Activated gamma-delta T cell treated with Interleukin-2 at 50 U/mL for 16 hours (primary cell): ENCODE results near the gene SP7.
"Not testable (repeated sequence)": the region's sequence is repeated elsewhere in the genome, so short reads cannot be mapped to it uniquely, and the experiment has no call there.

Experiments used
- DNase-seq: peaks from one replicate; pipeline ENCODE4 v3.0.0-alpha.2; 2020

The SP7 gene

DNA sequence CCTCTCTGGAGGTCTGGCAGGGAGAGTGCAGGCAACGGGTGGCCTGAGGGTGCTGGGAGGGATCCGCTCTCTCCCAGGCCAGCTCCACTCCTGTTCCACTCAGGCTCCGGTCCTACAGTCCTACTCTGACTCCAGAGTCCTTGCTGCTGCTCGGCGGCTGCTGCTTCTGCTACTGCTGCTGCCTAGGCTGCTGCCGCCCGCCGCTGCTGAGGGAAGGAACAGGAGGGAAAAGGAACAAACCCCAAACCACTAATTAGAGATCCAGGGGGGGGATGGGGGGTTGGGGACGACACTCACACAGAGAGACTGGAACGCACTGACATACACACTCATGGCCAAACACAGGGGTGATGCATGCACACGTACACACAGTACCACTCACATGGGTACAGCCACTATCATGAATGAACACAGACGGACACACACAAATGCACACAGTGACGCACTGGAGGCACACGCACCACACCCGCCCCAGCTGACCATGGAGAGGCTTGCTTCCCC, at the start of gene SP7:
Gene SP7, minus strand, starts transcription at position 174 of the 501 bp plus-strand sequence. CDS start 708 bp downstream, outside the sequence.
- DNase-seq = no peak

- no peak for DNase-seq
These were observed 47.1 kb upstream of the SP7 start for GRCh38 chr12:53383258-53383657.

DNA sequence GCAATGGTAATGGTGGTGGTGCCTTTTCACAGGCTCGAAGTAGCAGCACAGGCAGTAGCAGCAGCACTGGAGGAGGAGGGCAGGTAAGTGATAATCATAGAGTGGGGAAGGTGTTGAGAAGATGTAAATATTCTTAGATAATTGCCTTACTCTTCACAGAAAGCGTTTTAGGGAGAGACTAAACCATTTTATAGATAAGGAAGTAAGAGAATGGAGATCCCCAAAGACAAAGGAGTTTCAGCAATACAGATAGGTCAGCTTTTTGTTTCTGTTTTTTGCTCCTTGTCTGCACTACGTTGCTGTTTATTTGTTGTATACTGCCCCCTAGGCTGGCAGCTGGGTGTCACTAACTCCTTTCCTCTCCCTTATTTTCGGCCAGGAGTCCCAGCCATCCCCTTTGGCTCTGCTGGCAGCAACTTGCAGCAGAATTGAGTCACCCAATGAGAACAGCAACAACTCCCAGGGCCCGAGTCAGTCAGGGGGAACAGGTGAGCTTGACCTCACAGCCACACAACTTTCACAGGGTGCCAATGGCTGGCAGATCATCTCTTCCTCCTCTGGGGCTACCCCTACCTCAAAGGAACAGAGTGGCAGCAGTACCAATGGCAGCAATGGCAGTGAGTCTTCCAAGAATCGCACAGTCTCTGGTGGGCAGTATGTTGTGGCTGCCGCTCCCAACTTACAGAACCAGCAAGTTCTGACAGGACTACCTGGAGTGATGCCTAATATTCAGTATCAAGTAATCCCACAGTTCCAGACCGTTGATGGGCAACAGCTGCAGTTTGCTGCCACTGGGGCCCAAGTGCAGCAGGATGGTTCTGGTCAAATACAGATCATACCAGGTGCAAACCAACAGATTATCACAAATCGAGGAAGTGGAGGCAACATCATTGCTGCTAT, 45.8 kb upstream of the SP7 start:
- DNase-seq = peak; percentile 32

DNA sequence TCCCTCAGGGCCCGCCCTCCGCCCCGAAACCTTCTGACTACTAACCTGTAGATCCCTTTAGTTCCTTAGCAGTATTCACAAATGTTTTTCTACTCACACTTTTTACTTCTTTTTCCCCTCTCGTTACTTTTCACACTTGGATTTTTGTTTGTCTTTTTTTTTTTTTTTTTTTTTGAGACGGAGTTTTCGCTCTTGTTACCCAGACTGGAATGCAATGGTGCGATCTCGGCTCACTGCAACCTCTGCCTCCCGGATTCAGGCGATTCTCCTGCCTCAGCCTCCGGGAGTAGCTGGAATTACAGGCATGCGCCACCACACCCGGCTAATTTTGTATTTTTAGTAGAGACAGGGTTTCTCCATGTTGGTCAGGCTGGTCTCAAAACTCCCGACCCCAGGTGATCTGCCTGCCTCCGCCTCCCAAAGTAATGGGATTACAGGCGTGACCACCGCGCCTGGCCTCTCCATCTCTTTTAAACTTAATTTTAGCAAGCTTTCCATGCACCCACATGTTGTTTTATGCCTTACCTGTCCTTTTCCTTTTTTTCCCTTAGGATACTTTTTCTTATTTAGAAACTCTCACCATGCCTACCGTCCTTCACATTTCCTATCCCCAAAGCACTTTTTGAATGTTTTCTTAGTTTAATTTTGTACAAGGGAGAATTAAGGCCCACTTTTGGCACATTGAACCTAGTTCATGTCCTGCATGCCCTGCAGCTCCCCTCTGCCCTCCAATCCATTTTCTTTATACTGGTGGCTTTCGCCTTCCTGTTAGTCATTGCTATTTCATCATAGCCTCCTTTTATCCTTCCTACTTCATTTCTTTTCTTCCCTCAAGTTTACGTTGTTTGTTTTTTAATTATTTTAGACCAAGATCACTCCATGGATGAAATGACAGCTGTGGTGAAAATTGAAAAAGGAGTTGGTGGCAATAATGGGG, 44.9 kb upstream of the SP7 start:
- no peak for DNase-seq

DNA sequence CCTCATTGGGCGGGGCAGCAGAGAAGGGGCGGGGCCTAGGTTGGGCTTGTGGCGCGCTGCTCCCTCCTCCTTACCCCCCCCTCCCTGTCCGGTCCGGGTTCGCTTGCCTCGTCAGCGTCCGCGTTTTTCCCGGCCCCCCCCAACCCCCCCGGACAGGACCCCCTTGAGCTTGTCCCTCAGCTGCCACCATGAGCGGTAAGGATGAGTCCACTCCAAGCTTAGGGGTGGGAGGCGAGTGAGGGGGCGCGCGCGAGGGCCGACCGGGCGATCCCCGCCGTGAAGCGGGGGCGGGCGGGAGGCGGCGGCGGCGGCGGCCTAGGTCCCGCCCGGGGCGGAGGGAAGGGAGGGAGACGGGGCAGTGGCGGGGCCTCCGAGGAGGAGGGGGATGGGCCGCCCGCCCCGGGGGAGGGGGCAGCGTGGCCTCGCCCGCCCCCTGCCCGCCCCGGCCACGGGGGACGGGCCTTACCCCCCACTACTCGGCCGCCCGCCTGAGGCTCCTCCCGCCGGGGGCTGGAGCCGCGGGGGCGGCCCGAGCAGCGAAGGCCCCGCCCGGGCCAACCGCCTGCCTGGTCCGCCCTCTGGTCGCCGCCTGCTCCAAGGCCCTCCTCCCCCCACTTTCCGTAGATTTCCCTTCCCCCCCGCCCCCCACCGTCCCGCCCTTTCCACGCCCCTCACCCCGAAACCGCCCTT, 44.1 kb upstream of the SP7 start, which contains the start of gene SP1:
Gene SP1, plus strand, starts transcription at position 73 of the 690 bp plus-strand sequence. Its CDS starts 116 bp downstream, at position 189.
- DNase-seq = peak; percentile 99

DNA sequence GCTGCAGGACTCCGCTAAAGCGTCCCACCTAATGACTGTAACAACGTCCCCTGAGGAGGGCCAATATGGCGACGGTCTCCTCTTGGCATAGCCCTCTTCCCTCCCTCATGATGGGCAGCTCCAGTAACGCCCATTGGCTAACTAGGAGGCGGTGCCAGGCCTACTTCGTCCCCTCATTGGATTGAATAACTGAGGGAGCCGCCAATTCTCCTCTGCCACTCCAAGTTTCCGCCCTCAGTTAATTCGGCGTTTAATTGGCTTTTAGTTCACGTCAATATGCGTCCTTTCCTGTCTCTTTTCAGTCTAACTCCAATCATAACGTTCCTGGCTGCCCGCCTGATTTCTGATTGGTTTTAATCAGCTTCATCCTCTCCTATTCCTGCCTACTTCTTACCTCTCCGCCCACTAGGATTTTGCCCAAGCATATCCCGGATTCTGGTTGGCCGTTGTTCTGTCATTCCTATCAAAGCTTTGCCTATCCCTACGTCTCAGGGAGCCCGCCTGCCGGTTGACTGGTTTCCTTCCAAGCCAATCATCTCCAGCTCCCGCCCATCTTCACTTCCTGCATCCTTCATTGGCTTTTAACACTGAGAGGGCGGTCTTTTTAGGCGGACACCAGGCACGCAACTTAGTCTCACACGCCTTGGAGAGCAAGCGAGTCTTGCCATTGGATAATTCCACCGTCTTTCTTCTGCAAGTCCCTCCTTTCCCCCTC, 43.4 kb upstream of the SP7 start:
- peak; percentile 91 for DNase-seq

DNA sequence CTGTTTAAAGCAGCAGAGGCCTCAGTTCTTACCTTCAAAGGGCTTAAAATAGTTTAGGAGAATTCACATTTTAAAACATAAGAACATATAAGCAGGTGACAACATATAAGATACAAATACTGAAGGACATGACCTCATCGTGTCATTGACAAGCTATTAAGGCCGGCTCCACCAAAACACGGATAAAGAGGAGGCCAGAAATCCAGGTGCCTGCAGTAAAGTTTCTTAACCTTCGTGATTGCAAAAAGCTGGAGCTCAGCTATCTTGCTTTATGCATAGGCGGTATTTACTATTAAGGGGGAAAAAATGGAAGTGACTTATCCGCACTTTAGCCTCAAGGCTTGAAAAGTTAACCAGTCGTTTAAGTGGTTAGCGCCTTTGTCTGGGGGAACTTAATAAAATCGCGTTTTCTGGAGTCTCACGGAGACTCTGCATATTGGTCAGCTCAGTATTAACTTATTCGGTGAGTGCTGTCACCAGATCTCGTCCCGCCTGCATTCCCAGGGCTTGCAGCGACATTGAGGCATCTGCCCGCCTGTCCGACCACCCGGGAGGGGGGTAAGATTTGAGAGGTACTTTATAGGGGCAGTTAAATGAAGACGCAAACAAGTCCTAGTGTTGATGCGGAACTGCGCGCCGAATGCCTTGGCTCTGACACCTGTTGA, 42.7 kb upstream of the SP7 start:
- no peak for DNase-seq

DNA sequence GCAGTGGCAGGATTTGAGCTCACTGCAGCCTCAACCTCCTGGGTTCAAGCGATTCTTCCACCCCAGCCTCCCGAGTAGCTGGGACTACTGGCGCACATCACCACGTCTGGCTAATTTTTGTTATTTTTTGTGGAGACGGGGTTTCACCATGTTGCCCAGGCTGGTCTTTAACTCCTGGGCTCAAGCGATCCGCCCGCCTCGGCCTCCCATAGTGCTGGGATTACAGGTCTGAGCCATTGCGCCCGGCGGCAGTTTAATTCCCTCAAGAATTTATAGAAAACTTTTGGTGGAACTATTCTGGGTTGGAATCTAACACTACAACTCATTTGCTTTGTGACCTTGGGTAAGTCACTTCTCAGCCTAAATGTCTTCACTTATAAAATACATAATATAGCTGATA, 42.1 kb upstream of the SP7 start:
- no peak for DNase-seq

DNA sequence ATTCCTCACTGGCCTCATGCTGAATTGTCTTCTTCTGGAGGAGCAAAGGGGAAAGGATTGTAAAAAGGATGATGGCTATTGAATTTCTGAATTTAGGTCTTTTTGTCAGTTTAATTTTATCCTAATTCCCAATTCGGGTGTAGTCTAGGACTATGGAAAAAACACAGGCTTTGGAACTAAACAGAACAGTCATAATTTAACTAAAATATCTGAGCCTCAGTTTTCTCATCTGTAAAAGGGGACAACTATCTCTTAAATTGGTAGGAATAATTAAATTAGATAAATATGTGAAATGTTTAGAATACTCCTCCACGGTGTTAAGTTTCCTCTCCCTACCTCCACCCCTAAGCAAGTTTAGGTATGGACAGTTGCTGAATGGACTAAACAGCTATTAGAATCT, 40.6 kb upstream of the SP7 start:
- DNase-seq = no peak

GRCh38 chr12:53374277-53374676, 38.1 kb upstream of the SP7 start:
- not testable (repeated sequence) for DNase-seq

GRCh38 chr12:53373554-53374133, 37.5 kb upstream of the SP7 start:
- DNase-seq = not testable (repeated sequence)

GRCh38 chr12:53365245-53365904, 29.2 kb upstream of the SP7 start:
- DNase-seq = no peak

- DNase-seq = not testable (repeated sequence)
These were observed 25.5 kb upstream of the SP7 start for GRCh38 chr12:53361638-53362037.

DNA sequence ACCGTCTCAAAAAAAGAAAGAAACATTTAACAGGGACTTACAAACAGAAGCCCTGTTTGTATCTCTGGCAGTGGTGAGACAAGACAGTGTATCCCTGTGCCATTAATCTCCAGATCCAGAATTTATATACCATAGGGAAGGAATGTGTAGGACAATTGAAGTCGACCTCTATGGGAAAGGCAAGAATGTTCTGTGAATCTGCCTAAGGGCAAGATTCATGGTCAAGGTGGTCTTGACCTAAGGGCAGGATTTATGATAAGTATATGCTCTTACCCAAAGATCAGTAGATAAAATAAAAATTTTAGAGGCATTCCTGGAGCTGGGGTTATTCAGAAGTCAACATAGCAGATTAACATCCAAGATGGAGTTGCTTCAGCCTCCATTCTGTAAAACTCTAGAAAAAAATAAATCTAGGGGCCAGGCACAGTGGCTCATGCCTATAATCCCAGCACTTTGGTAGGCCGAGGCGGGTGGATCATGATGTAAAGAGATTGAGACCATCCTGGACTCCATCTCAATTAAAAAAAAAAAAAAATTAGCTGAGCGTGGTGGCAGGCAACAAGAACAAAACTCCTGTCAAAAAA, 22.8 kb upstream of the SP7 start:
- no peak for DNase-seq

DNA sequence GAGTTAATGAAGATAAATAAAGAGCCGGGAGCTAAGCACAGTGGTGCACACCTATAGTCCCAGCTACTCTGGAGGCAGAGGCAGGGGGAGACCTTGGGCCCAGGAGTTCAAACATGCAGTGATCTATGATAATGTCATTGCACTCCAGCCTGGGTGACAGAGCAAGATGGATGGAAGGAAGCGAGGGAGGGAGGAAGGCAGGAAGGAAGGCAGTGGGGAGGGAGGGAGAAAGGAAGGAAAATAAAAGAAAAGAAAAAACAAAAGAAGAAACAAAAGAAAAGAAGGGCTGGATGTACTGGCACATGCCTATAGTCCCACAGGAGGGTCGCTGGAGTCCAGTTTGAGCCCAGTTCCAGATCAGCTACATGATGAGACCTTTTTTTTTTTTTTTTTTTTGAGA, 19.0 kb upstream of the SP7 start:
- no peak for DNase-seq

- DNase-seq = no peak
These were observed 17.1 kb upstream of the SP7 start for GRCh38 chr12:53353257-53353655.

- DNase-seq = peak; percentile 85
These were observed 16.4 kb upstream of the SP7 start for GRCh38 chr12:53352331-53353256.

GRCh38 chr12:53347905-53348304, 11.8 kb upstream of the SP7 start:
- DNase-seq = no peak

DNA sequence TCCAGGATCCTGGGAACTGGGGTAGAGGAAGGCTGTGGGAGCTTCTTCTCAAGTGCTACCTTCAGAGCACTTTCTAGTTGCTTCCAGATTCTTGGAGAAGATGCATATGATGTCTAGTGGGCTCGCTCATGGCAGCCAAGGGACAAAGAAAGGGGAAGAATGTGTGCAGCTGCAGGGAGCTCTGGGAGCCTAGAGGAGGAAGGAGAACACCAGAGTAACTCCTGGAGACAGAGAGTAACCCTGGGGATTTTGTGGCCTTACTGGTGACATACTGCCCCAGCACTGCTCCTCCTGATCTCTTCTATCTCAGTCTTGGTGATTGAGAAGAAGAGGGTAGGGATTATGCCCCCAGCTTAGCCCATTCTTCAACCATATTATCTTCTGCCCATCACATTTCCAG, 10.3 kb upstream of the SP7 start:
- DNase-seq = no peak
